Erythroblast (primary cell): ENCODE data around the gene NTN3.
A peak's percentile ranks its signal among the peaks of the same experiment; 100 is the strongest.

ENCODE experiments used
- DNase-seq, 2 experiments: peaks; one replicate each; lab custom pipeline; 2025; lab: John Stamatoyannopoulos, UW
- GATA1 ChIP-seq: IDR thresholded peaks from 2 replicates; pipeline ENCODE4 v1.6.1; 2011; ENCODE audit warnings: low read depth, mild to moderate bottlenecking, control low read depth, low read length, moderate library complexity
- POLR2A ChIP-seq: IDR thresholded peaks from 2 replicates; pipeline ENCODE4 v1.6.1; 2011; ENCODE audit warnings: mild to moderate bottlenecking, low read length

NTN3 gene

GRCh38 chr16:2511128-2511800 lies 40.2 kb downstream of the NTN3 start:
- TF ChIP-seq GATA1 = no peak
- TF ChIP-seq POLR2A = no peak
- peak in 1 of 2 experiments; percentile 49 for DNase-seq

GRCh38 chr16:2511996-2512734 lies 41.1 kb downstream of the NTN3 start:
- TF ChIP-seq GATA1 (no peak), POLR2A (no peak)
- no peak for DNase-seq

GRCh38 chr16:2512735-2513404 lies 41.8 kb downstream of the NTN3 start:
- no peak for TF ChIP-seq GATA1
- TF ChIP-seq POLR2A = no peak
- peak in 1 of 2 experiments; percentile 38 for DNase-seq

- DNase-seq = peak; percentile 97 to 99
- TF ChIP-seq GATA1 = no peak
- TF ChIP-seq POLR2A = peak; percentile 81
Observed at GRCh38 chr16:2513405-2514332, 42.6 kb downstream of the NTN3 start, which contains the start of gene ATP6V0C. ATP6V0C (plus strand) TSS chr16:2513952; CDS start chr16:2514104, 152 bp downstream.

GRCh38 chr16:2514333-2515179 lies 43.5 kb downstream of the NTN3 start:
- no peak for TF ChIP-seq POLR2A
- TF ChIP-seq GATA1 = no peak
- peak; percentile 73 to 82 for DNase-seq

- TF ChIP-seq GATA1 = no peak
- peak; percentile 46 for TF ChIP-seq POLR2A
- peak; percentile 73 to 75 for DNase-seq
Observed at GRCh38 chr16:2515180-2515851, 44.2 kb downstream of the NTN3 start.

- TF ChIP-seq GATA1 = no peak
- no peak for TF ChIP-seq POLR2A
- DNase-seq = no peak
Observed at GRCh38 chr16:2516391-2517240, 45.5 kb downstream of the NTN3 start.

GRCh38 chr16:2517954-2518605 lies 47.0 kb downstream of the NTN3 start:
- TF ChIP-seq POLR2A (no peak), GATA1 (no peak)

GRCh38 chr16:2518823-2519710 lies 48.0 kb downstream of the NTN3 start:
- TF ChIP-seq GATA1 = no peak
- TF ChIP-seq POLR2A = no peak
- DNase-seq = peak in 1 of 2 experiments; percentile 52

More at GRCh38 chr16:2517954-2518605, 47.0 kb downstream of the NTN3 start:
- DNase-seq = no peak
